ENCODE measurements around the gene ICOSLG. TPM values are rescaled to one million over a fixed set of nuclear protein-coding genes. Genes with fewer than 3 reads are reported as not detected.
"Not testable (repeated sequence)": the region's sequence is repeated elsewhere in the genome, so short reads cannot be mapped to it uniquely, and the experiment has no call there.

Gene ICOSLG
- total RNA-seq, 4 donors from 2014 or later, result 6.3 to 38.0 (median 9.3) TPM

- Histone ChIP-seq H3K4me3 (no peak overlapping the region), H3K9me3 (no peaks in the 10 kb centered on the region), H3K36me3 (no peaks in the 10 kb centered on the region), H3K27me3 (no peaks in the 10 kb centered on the region), H3K4me1 (no peaks in the 10 kb centered on the region), H3K27ac (no peak overlapping the region)
- TF ChIP-seq POLR2A (IDR thresholded peaks at IDR 0.05), result no peak
- TF ChIP-seq, protein P1, sequence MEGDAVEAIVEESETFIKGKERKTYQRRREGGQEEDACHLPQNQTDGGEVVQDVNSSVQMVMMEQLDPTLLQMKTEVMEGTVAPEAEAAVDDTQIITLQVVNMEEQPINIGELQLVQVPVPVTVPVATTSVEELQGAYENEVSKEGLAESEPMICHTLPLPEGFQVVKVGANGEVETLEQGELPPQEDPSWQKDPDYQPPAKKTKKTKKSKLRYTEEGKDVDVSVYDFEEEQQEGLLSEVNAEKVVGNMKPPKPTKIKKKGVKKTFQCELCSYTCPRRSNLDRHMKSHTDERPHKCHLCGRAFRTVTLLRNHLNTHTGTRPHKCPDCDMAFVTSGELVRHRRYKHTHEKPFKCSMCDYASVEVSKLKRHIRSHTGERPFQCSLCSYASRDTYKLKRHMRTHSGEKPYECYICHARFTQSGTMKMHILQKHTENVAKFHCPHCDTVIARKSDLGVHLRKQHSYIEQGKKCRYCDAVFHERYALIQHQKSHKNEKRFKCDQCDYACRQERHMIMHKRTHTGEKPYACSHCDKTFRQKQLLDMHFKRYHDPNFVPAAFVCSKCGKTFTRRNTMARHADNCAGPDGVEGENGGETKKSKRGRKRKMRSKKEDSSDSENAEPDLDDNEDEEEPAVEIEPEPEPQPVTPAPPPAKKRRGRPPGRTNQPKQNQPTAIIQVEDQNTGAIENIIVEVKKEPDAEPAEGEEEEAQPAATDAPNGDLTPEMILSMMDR (IDR thresholded peaks at IDR 0.05), result no peak
- peak in 1 of 3 donors; percentile 16 for DNase-seq
Measured at GRCh38 chr21:44258056-44258725, 17.4 kb upstream of the ICOSLG start.

DNA sequence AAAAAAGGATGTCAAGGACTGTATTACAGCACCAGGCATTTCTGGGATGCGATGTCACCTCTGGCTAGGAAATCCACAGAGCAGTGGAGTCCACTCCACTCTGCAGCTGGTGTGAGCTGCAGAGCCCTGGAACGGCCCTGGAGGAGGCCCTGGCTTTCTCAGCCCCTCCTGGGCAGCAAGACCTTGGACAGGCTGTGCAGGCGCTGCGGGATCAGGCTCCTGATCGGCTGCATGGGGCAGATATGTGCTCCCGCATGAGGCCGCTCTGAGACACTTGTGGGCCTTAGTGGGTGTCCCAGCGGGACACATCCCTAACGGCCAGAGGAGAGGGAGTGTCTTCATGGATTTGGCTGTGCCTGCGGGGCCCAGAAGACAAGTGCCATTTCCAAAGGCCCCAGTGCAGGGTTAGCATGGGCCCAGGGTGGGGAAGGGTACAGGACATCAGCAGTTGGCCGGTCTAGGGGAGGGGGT is 14.8 kb upstream of the ICOSLG start:
- H3K27me3 ChIP-seq, result no peaks in the 10 kb centered on the region
- no peaks in the 10 kb centered on the region for H3K9me3 ChIP-seq
- H3K36me3 ChIP-seq, result no peaks in the 10 kb centered on the region
- peak in 1 of 3 donors; percentile 34 for DNase-seq
- H3K27ac ChIP-seq, result no peak overlapping the region
- no peak overlapping the region for H3K4me3 ChIP-seq
- no peaks in the 10 kb centered on the region for H3K4me1 ChIP-seq
- TF ChIP-seq, protein P1 (IDR thresholded peaks at IDR 0.05), result no peak
- no peak for TF ChIP-seq POLR2A (IDR thresholded peaks at IDR 0.05)

DNA sequence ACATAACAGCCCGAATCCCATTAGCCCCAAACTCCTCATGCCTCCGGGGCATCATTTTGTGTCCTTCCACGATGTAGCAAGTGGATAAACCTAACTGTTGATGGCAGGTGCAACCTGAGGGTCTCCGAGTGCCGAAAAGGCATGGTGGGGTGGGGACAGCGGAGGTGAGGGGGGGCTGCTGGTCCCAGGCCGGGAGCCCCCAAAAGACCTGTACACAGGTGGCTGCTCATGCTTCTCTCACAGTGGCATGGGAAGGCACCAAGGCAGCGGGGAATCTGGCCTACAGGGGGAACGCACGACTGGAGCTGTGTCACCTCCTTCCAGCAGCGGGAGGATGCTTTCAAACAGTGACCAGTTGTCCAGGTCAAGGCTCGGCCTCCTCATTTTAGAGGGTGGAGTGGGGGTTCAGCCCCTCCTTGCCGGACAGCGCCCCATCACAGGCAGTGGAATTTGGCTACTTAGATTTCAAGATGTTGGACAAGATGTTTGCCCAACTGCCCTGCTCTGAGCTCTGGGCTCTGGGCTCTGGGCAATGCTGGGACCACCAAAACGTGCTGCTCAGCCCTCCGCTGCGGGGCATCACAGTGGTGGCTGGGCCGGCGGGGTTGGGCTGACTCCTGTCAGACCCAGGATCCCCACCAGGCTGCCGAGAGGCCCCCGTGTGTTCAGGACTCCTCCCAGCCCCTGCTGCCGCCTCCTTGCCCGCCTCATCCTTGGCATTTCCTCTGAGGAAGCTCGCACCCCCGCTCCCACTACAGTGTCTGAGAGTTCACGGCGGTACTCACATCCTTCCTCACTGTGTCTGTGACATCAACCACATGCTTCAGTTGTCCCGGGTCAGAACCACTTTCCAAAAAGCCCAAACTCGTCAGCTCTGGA is 13.3 kb upstream of the ICOSLG start:
- Histone ChIP-seq H3K4me1 (no peaks in the 10 kb centered on the region), H3K27ac (no peak overlapping the region), H3K27me3 (no peaks in the 10 kb centered on the region), H3K4me3 (no peak overlapping the region), H3K9me3 (no peaks in the 10 kb centered on the region), H3K36me3 (no peaks in the 10 kb centered on the region)
- peak in 2 of 3 donors; percentile 40 to 46 for DNase-seq
- TF ChIP-seq, protein P1 (IDR thresholded peaks at IDR 0.05), result no peak
- TF ChIP-seq POLR2A (IDR thresholded peaks at IDR 0.05), result no peak

GRCh38 chr21:44249204-44250037 is 8.7 kb upstream of the ICOSLG start:
- H3K36me3 ChIP-seq, H3K9me3 ChIP-seq, DNase-seq, H3K4me1 ChIP-seq, H3K4me3 ChIP-seq, H3K27me3 ChIP-seq, H3K27ac ChIP-seq: not testable (repeated sequence)

DNA sequence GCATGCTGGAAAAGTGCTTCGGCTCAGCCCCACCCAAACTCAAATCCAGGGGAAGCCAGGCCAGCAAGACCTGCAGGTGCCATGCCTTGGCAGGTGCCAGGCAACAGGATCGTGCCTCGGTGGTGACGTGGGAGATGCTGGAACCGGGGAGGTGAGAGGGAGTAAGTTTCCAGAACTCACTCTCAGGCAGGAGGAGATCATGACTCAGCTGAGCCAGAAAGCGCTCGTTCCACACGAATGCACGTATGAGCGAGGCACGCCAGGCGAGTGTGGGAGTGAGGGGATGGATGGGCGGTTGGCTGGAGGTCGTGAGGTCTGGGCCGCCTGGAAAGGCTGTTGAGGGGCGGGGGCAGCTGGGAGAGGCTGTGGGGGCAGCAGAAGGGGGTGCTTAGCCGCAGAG is 7.2 kb upstream of the ICOSLG start:
- H3K4me1 ChIP-seq, DNase-seq, H3K9me3 ChIP-seq, H3K4me3 ChIP-seq, H3K27ac ChIP-seq, H3K27me3 ChIP-seq, H3K36me3 ChIP-seq: not testable (repeated sequence)

DNA sequence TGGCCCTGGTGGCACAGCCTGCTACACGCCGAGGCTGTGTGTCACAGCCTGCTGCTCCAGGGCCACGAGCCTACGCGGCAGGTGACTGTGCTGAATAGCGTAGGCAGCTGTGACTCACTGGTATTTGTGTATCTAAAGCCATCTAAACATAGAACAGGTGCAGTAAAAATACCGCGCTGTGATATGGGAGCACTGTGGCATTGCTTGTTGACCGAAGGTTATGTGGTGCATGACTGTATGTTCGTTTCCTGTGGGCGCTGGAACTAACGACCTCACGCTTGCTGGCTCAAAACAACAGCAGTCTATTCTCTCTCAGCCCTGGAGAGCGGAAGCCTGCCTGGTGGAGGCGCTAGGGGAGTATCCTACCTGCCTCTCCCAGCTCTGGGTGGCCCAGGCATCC is 3.2 kb upstream of the ICOSLG start:
- not testable (repeated sequence) for H3K27ac ChIP-seq, H3K4me3 ChIP-seq, H3K27me3 ChIP-seq, H3K4me1 ChIP-seq, H3K9me3 ChIP-seq, H3K36me3 ChIP-seq, DNase-seq

GRCh38 chr21:44241281-44241680 is 538 bp upstream of the ICOSLG start:
- not testable (repeated sequence) for DNase-seq

GRCh38 chr21:44240353-44240752 is 390 bp downstream of the ICOSLG start:
- not testable (repeated sequence) for H3K36me3 ChIP-seq, H3K27me3 ChIP-seq, H3K27ac ChIP-seq, H3K4me3 ChIP-seq, H3K4me1 ChIP-seq, H3K9me3 ChIP-seq, DNase-seq

More at GRCh38 chr21:44241281-44241680, 538 bp upstream of the ICOSLG start:
- not testable (repeated sequence) for H3K4me1 ChIP-seq, H3K4me3 ChIP-seq, H3K36me3 ChIP-seq, H3K27me3 ChIP-seq, H3K9me3 ChIP-seq, H3K27ac ChIP-seq

GRCh38 chr21:44229561-44229960 is 11.2 kb downstream of the ICOSLG start:
- H3K36me3 ChIP-seq, H3K27me3 ChIP-seq, H3K4me3 ChIP-seq, DNase-seq, H3K9me3 ChIP-seq, H3K27ac ChIP-seq, H3K4me1 ChIP-seq: not testable (repeated sequence)

DNA sequence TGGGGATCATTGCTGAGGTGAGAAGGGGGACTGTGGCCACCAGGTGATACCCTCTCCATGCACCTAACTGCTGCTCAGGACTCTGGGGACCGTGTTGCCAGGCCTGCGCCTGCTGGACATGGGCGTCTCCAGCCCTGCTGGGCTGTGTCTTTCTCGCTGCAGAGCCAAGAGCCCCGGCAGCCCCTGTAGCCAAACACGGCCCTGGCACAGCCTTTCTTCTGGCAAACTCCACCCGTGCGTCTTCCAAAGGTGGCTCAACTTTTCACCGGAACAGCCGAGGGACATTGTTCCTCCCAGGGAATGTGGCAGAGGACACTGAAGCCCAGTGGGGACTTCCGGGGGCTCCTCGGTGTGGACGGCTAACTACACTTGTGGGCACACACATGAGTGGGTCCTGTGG is 12.6 kb downstream of the ICOSLG start:
- not testable (repeated sequence) for H3K4me3 ChIP-seq, H3K27ac ChIP-seq, DNase-seq, H3K4me1 ChIP-seq, H3K9me3 ChIP-seq, H3K36me3 ChIP-seq, H3K27me3 ChIP-seq

GRCh38 chr21:44227614-44228013 is 13.1 kb downstream of the ICOSLG start:
- H3K9me3 ChIP-seq, DNase-seq, H3K4me3 ChIP-seq, H3K4me1 ChIP-seq, H3K27ac ChIP-seq, H3K36me3 ChIP-seq, H3K27me3 ChIP-seq: not testable (repeated sequence)
